H1 (cell line): Measurements from ENCODE around the gene NSD2. TPM values are rescaled to one million over a fixed set of nuclear protein-coding genes. Genes with fewer than 3 reads are reported as not detected.
A peak's percentile ranks its signal among the peaks of the same experiment; 100 is the strongest.

Source experiments
- CTCF ChIA-PET: fragments of 300-600 bp; sonication (Branson Sonifier 250); formaldehyde crosslinking; loops from one replicate; lab custom pipeline; 2021; ENCODE audit not compliant: partially characterized antibody; lab: Charles Lee
- POLR2A ChIA-PET: fragments of 300-600 bp; sonication (Branson Sonifier 250); formaldehyde crosslinking; loops from one replicate; lab custom pipeline; 2021; ENCODE audit warnings: inconsistent platforms; ENCODE audit not compliant: partially characterized antibody; lab: Charles Lee
- DNase-seq, 2 experiments: peaks; one replicate each; pipeline versions ENCODE4 v3.0.0 to v3.0.0-alpha.2; 2010 to 2022; ENCODE audit warnings: low spot score in 2 of 2, low read depth in 1 of 2, mixed read lengths in 1 of 2
- FAIRE-seq: peaks from 2 replicates; lab custom pipeline; 2011; peaks lifted over from hg19 to GRCh38; lab: Jason Lieb, UNC
- H2AFZ ChIP-seq: 2 replicates; pipeline ENCODE4 v1.8.1; 2012; ENCODE audit warnings: low read length, inconsistent platforms
- H2AK5ac ChIP-seq: 2 replicates; pipeline ENCODE4 v1.6.1; 2013; ENCODE audit warnings: low read depth, low read length
- H2BK120ac ChIP-seq: replicated peaks from 2 replicates; pipeline ENCODE3; 2013; ENCODE audit warnings: low read depth, low read length, inconsistent platforms
- H2BK12ac ChIP-seq: 2 replicates; pipeline ENCODE4 v1.6.1; 2013; ENCODE audit warnings: low read depth, low read length
- H2BK15ac ChIP-seq: 2 replicates; pipeline ENCODE4 v1.6.1; 2013; ENCODE audit warnings: low read length
- H2BK20ac ChIP-seq: 2 replicates; pipeline ENCODE4 v1.6.1; 2013; ENCODE audit warnings: low read length
- H2BK5ac ChIP-seq: 2 replicates; pipeline ENCODE4 v1.6.1; 2013; ENCODE audit warnings: low read depth, low read length
- H3K14ac ChIP-seq: 2 replicates; pipeline ENCODE4 v1.6.1; 2013; ENCODE audit warnings: inconsistent platforms; ENCODE audit not compliant: insufficient read length
- H3K18ac ChIP-seq: 2 replicates; pipeline ENCODE4 v1.6.1; 2013; ENCODE audit warnings: low read length; ENCODE audit errors: extremely low read depth
- H3K23ac ChIP-seq: 2 replicates; pipeline ENCODE4 v1.6.1; 2013; ENCODE audit warnings: inconsistent platforms; ENCODE audit not compliant: insufficient read length
- H3K23me2 ChIP-seq: 2 replicates; pipeline ENCODE4 v1.6.1; 2013; ENCODE audit warnings: low read depth, low read length
- H3K27ac ChIP-seq: 2 replicates; pipeline ENCODE4 v1.6.1; 2011; ENCODE audit warnings: low read depth, low read length, inconsistent platforms
- H3K27me3 ChIP-seq, 4 experiments: replicated peaks in 1 of 4; 1 replicate in 1 of 4; 2 replicates in 3 of 4; pipeline versions ENCODE4 v1.6.1 to v1.8.1; 2011 to 2013; ENCODE audit warnings: low read length in 3 of 4, mild to moderate bottlenecking in 3 of 4, inconsistent platforms in 2 of 4, mixed read lengths in 2 of 4, moderate library complexity in 1 of 4; ENCODE audit not compliant: control insufficient read depth in 3 of 4, insufficient read depth in 3 of 4; ENCODE audit errors: extremely low read depth in 1 of 4
- H3K36me3 ChIP-seq, 4 experiments: 2 replicates each; pipeline versions ENCODE4 v1.6.1 to v1.8.1; 2011 to 2013; ENCODE audit warnings: mild to moderate bottlenecking in 4 of 4, low read length in 3 of 4, moderate library complexity in 2 of 4, control low read depth in 1 of 4, inconsistent platforms in 1 of 4; ENCODE audit not compliant: insufficient read depth in 4 of 4, control insufficient read depth in 2 of 4
- H3K4ac ChIP-seq: replicated peaks from 2 replicates; pipeline ENCODE3; 2013; ENCODE audit warnings: low read length, low read depth, mixed read lengths, inconsistent platforms; ENCODE audit not compliant: insufficient read length
- H3K4me1 ChIP-seq, 4 experiments: replicated peaks in 1 of 4; 1 replicate in 1 of 4; 2 replicates in 3 of 4; pipeline versions ENCODE4 v1.6.1 to v1.8.1; 2011 to 2013; ENCODE audit warnings: low read length in 3 of 4, inconsistent platforms in 2 of 4, mixed read lengths in 1 of 4; ENCODE audit not compliant: insufficient read depth in 4 of 4, control insufficient read depth in 3 of 4
- H3K4me2 ChIP-seq, 2 experiments: 2 replicates each; pipeline versions ENCODE4 v1.6.1 to v1.8.1; 2011 to 2013; ENCODE audit warnings: low read depth in 2 of 2, low read length in 2 of 2, control low read depth in 1 of 2, inconsistent platforms in 1 of 2, mild to moderate bottlenecking in 1 of 2; ENCODE audit not compliant: insufficient read depth in 1 of 2
- H3K4me3 ChIP-seq, 4 experiments: fragments of 200-600, 300-600 bp in 1 of 4; sonication (generic), shearing (Covaris generic), sonication (Bioruptor Twin) in 1 of 4; 2 replicates each; pipeline versions ENCODE4 v1.5.1 to v1.8.1; 2011 to 2016; ENCODE audit warnings: low read length in 4 of 4, low read depth in 3 of 4, control low read depth in 2 of 4, inconsistent platforms in 2 of 4, mild to moderate bottlenecking in 2 of 4, mixed read lengths in 1 of 4, moderate library complexity in 1 of 4; ENCODE audit not compliant: insufficient read depth in 2 of 4; ENCODE audit errors: extremely low read depth in 1 of 4
- H3K56ac ChIP-seq: replicated peaks from 2 replicates; pipeline ENCODE3; 2013; ENCODE audit warnings: low read depth, mild to moderate bottlenecking, mixed read lengths, low read length, inconsistent platforms; ENCODE audit not compliant: insufficient read length
- H3K79me1 ChIP-seq: 2 replicates; pipeline ENCODE4 v1.6.1; 2013; ENCODE audit warnings: low read depth, low read length, control low read depth
- H3K79me2 ChIP-seq, 2 experiments: 2 replicates each; pipeline versions ENCODE4 v1.6.1 to v1.8.1; 2012 to 2013; ENCODE audit warnings: low read length in 2 of 2, mild to moderate bottlenecking in 2 of 2, inconsistent platforms in 1 of 2; ENCODE audit not compliant: insufficient read depth in 2 of 2, control insufficient read depth in 1 of 2
- H3K9ac ChIP-seq, 4 experiments: replicated peaks in 1 of 4; 1 replicate in 1 of 4; 2 replicates in 3 of 4; pipeline versions ENCODE4 v1.6.1 to v1.8.1; 2011 to 2013; ENCODE audit warnings: low read depth in 3 of 4, low read length in 3 of 4, control low read depth in 2 of 4, mild to moderate bottlenecking in 2 of 4, moderate library complexity in 2 of 4, inconsistent platforms in 1 of 4; ENCODE audit errors: extremely low read depth in 1 of 4
- H3K9me3 ChIP-seq, 2 experiments: 2 replicates each; pipeline versions ENCODE4 v1.6.1 to v1.8.1; 2012 to 2013; ENCODE audit warnings: mild to moderate bottlenecking in 2 of 2, moderate library complexity in 2 of 2, control low read depth in 1 of 2, inconsistent platforms in 1 of 2, low read depth in 1 of 2, low read length in 1 of 2, mixed read lengths in 1 of 2; ENCODE audit not compliant: insufficient read depth in 2 of 2
- H4K20me1 ChIP-seq, 2 experiments: replicated peaks in 1 of 2; 2 replicates each; pipeline versions ENCODE3 to v1.8.1; 2011 to 2013; ENCODE audit warnings: inconsistent platforms in 2 of 2, low read length in 2 of 2, mild to moderate bottlenecking in 1 of 2; ENCODE audit not compliant: insufficient read depth in 2 of 2, control insufficient read depth in 1 of 2
- H4K5ac ChIP-seq: 2 replicates; pipeline ENCODE4 v1.6.1; 2013; ENCODE audit warnings: low read length, low read depth, mixed read lengths, inconsistent platforms; ENCODE audit not compliant: insufficient read length
- H4K8ac ChIP-seq: 2 replicates; pipeline ENCODE4 v1.8.0; 2013; ENCODE audit warnings: mild to moderate bottlenecking, moderate library complexity, low read length, inconsistent platforms; ENCODE audit not compliant: insufficient read depth; ENCODE audit errors: extremely low read depth
- H4K91ac ChIP-seq: replicated peaks from 2 replicates; pipeline ENCODE3; 2013; ENCODE audit warnings: low read length, mixed read lengths, inconsistent platforms; ENCODE audit not compliant: insufficient read length
- ATF3 ChIP-seq: IDR thresholded peaks from 2 replicates; pipeline ENCODE4 v1.6.1; 2011; ENCODE audit warnings: low read depth, mild to moderate bottlenecking, low read length; ENCODE audit not compliant: insufficient read depth
- GTF2F1 ChIP-seq: IDR thresholded peaks from 2 replicates; pipeline ENCODE4 v1.6.1; 2012; ENCODE audit warnings: low read depth, low read length, improper control_type of control experiment, borderline replicate concordance
- MAFK ChIP-seq: IDR thresholded peaks from 2 replicates; pipeline ENCODE4 v1.6.1; 2012; ENCODE audit warnings: low read depth, mild to moderate bottlenecking, improper control_type of control experiment, low read length
- SRF ChIP-seq: IDR thresholded peaks from 2 replicates; pipeline ENCODE4 v1.6.1; 2011; ENCODE audit warnings: mild to moderate bottlenecking, low read depth, low read length, moderate library complexity
- WGBS, 2 experiments: shearing (Covaris generic) in 1 of 2; methylation state at CpG; one replicate each; pipeline versions ENCODE4 v1.1.6 to v1.1.7; 2013 to 2015; ENCODE audit warnings: low lambda C conversion rate in 2 of 2, mixed read lengths in 2 of 2, inconsistent platforms in 1 of 2, low coverage in 1 of 2, missing lambda C conversion rate in 1 of 2; ENCODE audit not compliant: insufficient replicate concordance in 2 of 2, insufficient coverage in 1 of 2, insufficient read length in 1 of 2; ENCODE audit errors: extremely low coverage in 1 of 2, missing lambda C conversion rate in 1 of 2; 5-methylcytosine and 5-hydroxymethylcytosine counted together
- polyA plus RNA-seq, 7 experiments: library from polyadenylated mRNA; depleted of rRNA in 3 of 7; stranded (reverse) in 5 of 7; unstranded in 2 of 7; fragments of >200 nt in 5 of 7; fragments of 200-250 nt in 2 of 7; gene quantifications; 1 replicate in 5 of 7; 2 replicates in 1 of 7; 4 replicates in 1 of 7; pipeline versions ENCODE4 v1.2.1 to v1.2.3, GENCODE V29; 2011 to 2013; ENCODE audit warnings: missing spikeins in 2 of 7, mixed read lengths in 2 of 7
- total RNA-seq: library from RNA; stranded (reverse); fragmentation: NEBNext Ultra II Directional; extraction: Animal tissue kit (Norgen Biotek cat#: 25700); gene quantifications from 2 replicates; pipeline ENCODE4 v1.2.1, GENCODE V29; 2021

The NSD2 gene
- total and polyA plus RNA-seq, 2 of the 8 experiments (the other 6 are each of a cell fraction or from before 2014, with no cell fraction given), result 26.7 to 129 TPM

GRCh38 chr4:1862961-1863296 is 8.3 kb upstream of the NSD2 start:
- DNase-seq, result no peak
- Histone ChIP-seq H3K14ac (no peak overlapping the region), H2BK15ac (no peak overlapping the region), H3K23ac (no peak overlapping the region), H3K23me2 (peaks cover 4% of the 10 kb centered on the region; the same call in 1 of the 2 replicates), H3K36me3 (no peaks in the 10 kb centered on the region), H3K27ac (no peak overlapping the region), H3K9ac (no peak overlapping the region), H2AFZ (no peak overlapping the region), H3K4me2 (peak overlapping the region; percentile 25 to 64; a peak in 3 of 4 replicates), H3K4me1 (no peaks in the 10 kb centered on the region; a peak in 2 of 7 replicates), H4K5ac (no peak overlapping the region), H3K79me1 (no peaks in the 10 kb centered on the region), H3K9me3 (no peaks in the 10 kb centered on the region), H2BK20ac (no peak overlapping the region), H3K56ac (no peak overlapping the region), H3K4me3 (peak overlapping the region in 2 of 4 experiments; percentile 21 to 59; a peak in 3 of 8 replicates), H4K20me1 (peaks cover 5 to 17% of the 10 kb centered on the region in 2 experiments), H2AK5ac (no peak overlapping the region), H4K8ac (no peak overlapping the region), H3K27me3 (peaks cover 71 to 98% (median 96%) of the 10 kb centered on the region in 4 experiments), H2BK120ac (no peak overlapping the region), H3K4ac (no peak overlapping the region), H3K18ac (no peak overlapping the region), H4K91ac (no peak overlapping the region), H2BK5ac (no peak overlapping the region), H2BK12ac (no peak overlapping the region), H3K79me2 (no peaks in the 10 kb centered on the region)
- ChIA-PET CTCF (interaction anchor here (0.7 to 2.0 kb wide), 3 partner anchors 11 to 37 kb away, joined by 3 to 9 read pairs (median 4); no protein-coding TSS in a partner anchor), POLR2A (no interaction called here)
- TF ChIP-seq GTF2F1 (no peak), MAFK (no peak), ATF3 (no peak), SRF (no peak)
- 54% methylated on average over 14 of the region's 14 CpGs; no CpG with 5 or more reads in 1 of the 2 experiments for WGBS, 2 experiments
- FAIRE-seq, result no peak
